Glomerular visceral epithelial cell (primary cell): Measurements from ENCODE around the gene GFRA4.
"Not testable (repeated sequence)": the region's sequence is repeated elsewhere in the genome, so short reads cannot be mapped to it uniquely, and the experiment has no call there.

Source experiments
- DNase-seq: peaks from one replicate; pipeline ENCODE4 v3.0.0-alpha.2; 2016; ENCODE audit errors: extremely low spot score

GFRA4 gene

DNA sequence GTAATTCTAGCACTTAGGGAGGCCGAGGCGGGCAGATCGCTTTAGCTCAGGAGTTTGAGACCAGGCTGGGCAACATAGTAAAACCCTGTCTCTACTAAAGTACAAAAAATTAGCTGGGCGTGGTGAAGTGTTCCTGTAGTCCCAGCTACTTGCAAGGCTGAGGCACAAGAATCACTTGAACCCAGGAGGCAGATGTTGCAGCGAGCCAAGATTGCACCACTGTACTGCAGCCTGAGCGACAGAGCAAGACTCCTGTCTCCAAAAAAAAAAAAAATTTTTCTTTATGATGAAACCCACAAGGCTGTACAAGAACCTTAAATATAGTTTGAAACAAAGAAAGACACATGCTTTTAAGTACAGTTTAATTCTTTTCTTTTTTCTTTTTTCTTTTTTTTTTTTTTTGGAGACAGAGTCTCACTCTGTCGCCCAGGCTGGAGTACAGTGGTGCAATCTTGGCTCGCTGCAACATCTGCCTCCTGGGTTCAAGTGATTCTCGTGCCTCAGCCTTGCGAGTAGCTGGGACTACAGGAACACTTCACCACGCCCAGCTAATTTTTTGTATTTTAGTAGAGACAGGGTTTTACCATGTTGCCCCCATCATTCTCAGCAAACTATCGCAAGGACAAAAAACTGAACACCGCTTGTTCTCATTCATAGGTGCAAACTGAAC, 47.9 kb downstream of the GFRA4 start:
- DNase-seq = not testable (repeated sequence)

DNA sequence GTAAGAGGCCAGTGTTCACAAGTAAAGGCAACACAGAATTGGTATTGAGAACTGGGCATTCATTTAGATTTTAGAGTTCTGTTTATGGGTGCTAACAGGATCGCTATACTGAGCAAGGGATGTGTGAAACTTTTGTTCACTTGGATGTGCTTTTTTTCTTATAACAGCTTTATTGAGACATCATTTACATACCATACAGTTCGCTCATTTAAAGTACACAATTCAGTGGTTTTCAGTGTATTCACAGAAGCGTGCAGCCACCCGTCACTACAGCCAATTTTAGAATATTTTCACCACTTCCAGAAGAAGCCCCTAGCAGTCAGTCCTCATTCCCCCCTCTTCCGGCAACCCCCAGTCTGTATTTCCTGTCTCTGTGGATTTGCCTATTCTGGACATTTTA, 48.7 kb downstream of the GFRA4 start:
- DNase-seq = no peak

DNA sequence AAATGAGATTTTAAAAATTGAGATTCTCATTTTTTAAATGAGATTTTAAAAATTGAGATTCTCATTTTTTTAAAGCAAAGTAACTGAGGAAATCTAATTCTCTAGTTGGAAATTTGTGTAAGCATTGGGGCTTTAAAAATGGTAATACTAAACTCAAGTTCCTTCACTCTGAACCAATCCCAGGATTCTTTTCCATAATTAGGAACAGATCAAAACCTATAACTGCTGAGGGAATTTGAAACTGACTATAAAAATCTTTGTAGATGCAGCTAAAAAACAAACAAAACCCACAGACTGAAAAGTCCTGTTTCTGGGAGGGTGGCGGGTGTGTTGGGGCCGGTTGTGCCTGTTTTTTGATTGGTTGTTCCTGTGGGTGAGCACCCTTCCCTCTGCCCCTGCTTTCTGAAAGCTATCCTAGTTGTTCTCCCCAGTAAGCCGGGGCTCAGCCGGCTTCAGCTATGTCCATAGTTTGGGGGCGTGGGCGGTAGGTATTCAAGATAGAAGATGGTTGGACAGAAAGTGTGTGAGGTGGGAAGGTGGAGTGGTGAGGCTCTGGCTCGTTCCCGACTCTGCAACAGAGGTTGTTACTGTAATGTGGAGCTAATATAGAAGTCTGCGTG, 49.3 kb downstream of the GFRA4 start:
- no peak for DNase-seq

DNA sequence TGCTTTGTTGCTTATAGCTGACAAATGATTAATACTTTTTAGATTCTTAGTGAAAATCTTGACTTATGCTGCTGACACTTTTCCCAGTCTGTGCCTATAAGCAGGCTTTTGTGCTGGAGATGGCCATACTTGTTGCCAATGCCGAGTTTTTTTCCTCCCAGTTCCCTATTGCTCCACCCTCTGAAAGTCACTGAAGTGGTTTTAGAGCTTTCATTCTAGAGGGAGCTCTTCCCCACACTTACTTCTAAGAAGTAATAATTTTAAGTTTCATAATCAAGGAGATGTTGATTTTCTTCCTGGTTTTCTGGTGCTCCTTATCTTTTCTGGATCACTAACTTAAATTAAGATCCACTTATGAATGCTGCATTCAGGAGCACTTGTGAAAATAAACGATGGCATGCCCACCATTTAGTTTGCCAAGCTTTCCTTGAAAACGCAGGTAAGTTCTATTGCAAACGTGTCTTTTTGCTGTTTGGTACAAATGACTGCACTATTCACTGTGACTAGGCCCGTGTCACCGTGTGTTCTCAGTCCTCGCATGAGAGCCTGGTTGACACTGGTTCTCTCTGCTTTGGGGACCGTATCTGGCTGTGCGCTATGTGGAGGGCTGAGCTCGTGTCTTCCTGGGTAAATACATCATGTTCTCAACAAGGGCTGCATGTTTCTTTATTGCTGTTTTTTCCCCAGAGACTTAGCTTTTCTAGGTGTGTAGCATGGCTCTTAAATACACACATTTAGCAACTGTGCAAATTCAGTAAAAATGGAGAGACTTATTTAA, 50.2 kb downstream of the GFRA4 start:
- no peak for DNase-seq

GRCh38 chr20:3611901-3612300, 51.3 kb downstream of the GFRA4 start:
- no peak for DNase-seq
